ENCODE results near the gene FCHO1. TPM values are rescaled to one million over a fixed set of nuclear protein-coding genes. Genes with fewer than 3 reads are reported as not detected.

Gene FCHO1
- total RNA-seq, 1 donor from 2014 or later: 0.98 TPM

DNA sequence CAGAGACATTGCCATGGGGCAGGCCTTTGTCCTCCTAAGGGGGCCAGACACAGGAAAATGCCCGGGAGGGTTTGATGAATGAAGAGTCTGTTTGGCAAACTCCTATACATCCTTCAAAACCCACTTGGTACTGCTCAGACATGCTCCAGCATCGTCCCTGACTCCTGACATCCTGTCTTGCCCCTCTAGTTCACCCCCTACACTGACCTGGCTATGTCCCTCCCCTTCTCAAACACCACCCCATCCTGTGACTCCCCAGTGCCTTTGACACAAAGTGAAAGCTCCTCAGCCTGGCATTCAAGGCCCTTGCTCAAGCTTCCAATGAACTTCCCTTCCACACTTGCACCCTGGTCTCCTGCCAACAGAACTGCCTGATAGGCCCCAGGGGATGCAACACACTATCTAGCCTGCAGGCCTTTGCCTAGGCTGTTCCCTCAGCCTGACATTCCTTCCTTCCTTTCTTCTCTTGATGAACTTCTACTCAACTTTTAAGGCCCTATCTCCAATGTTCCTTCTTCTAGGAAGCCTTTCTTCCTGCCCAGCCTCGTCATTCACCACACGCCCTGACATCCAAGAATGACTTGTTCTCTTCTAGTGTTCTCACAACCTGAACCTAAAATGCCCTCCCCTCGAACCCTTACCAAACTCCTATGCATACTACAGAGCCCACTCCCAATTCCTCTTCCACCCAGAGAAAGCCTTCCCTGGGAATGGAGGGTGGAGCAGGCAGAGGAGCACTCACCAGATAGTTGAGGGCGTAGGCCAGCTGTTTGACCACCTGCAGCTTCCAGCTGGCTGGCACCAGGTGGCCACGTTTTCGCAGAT lies 84.1 kb downstream of the FCHO1 start:
- no peak overlapping the region for H3K27ac Mint-ChIP-seq
- TF ChIP-seq, protein P1, sequence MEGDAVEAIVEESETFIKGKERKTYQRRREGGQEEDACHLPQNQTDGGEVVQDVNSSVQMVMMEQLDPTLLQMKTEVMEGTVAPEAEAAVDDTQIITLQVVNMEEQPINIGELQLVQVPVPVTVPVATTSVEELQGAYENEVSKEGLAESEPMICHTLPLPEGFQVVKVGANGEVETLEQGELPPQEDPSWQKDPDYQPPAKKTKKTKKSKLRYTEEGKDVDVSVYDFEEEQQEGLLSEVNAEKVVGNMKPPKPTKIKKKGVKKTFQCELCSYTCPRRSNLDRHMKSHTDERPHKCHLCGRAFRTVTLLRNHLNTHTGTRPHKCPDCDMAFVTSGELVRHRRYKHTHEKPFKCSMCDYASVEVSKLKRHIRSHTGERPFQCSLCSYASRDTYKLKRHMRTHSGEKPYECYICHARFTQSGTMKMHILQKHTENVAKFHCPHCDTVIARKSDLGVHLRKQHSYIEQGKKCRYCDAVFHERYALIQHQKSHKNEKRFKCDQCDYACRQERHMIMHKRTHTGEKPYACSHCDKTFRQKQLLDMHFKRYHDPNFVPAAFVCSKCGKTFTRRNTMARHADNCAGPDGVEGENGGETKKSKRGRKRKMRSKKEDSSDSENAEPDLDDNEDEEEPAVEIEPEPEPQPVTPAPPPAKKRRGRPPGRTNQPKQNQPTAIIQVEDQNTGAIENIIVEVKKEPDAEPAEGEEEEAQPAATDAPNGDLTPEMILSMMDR (IDR thresholded peaks at IDR 0.05; ENCODE audit: unreplicated experiment): no peak
- peaks cover 55% of the 10 kb centered on the region for H3K27me3 Mint-ChIP-seq
- no peak for DNase-seq (ENCODE audit: low spot score, unreplicated experiment)
- H3K9me3 Mint-ChIP-seq (ENCODE audit: low read depth): no peaks in the 10 kb centered on the region
- no peaks in the 10 kb centered on the region for H3K4me1 Mint-ChIP-seq (ENCODE audit: low read depth)
- H3K36me3 Mint-ChIP-seq (ENCODE audit: insufficient read depth): no peaks in the 10 kb centered on the region
- H3K4me3 Mint-ChIP-seq (ENCODE audit: low read depth): no peak overlapping the region

DNA sequence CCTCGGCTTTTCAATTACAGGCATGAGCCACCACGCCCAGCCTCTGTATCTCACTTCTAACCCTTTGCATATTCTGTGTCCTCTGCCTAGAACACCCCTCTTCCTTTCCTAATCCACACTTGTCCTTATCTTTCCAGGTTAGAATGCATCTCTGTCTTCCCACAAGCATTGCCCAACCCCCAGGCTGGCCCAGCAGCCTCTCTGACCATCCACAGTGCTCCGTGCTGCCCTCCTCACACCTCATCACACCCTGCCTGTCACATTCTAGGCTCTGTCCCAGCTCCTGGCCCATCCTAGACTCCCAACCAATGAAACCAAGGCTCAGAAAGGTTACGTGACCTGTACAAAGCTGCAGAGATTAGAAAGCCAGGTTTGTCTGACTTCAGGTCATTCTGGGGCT lies 85.3 kb downstream of the FCHO1 start:
- TF ChIP-seq, protein P1 (IDR thresholded peaks at IDR 0.05; ENCODE audit: unreplicated experiment): no peak
- Mint-ChIP-seq H3K4me1 (ENCODE audit: low read depth) (peaks cover 1% of the 10 kb centered on the region), H3K4me3 (ENCODE audit: low read depth) (no peak overlapping the region), H3K27me3 (peaks cover 59% of the 10 kb centered on the region), H3K36me3 (ENCODE audit: insufficient read depth) (no peaks in the 10 kb centered on the region), H3K9me3 (ENCODE audit: low read depth) (no peaks in the 10 kb centered on the region), H3K27ac (peak overlapping the region; percentile 15)
- DNase-seq (ENCODE audit: low spot score, unreplicated experiment): no peak

DNA sequence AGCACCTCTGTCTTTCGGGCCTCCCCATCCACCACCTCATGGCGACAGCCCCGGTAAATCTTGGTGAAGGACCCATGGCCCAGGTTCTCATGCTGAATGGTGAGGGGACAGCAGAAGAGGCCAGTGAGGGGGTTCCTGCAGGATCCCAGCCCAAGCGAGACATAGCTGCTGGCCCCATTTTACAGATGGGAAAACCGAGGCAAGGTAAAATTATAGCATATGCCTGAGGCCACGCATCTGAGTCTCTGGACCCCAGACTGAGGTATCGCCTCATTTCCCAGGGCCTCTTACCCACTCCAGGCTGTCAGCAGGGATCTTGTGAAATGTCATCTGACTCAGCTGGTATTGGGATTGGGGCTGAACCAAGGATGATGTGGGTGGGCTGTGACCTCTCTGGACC lies 86.7 kb downstream of the FCHO1 start:
- no peak for DNase-seq (ENCODE audit: low spot score, unreplicated experiment)
- Mint-ChIP-seq H3K36me3 (ENCODE audit: insufficient read depth) (no peaks in the 10 kb centered on the region), H3K4me1 (ENCODE audit: low read depth) (peaks cover 1% of the 10 kb centered on the region), H3K4me3 (ENCODE audit: low read depth) (no peak overlapping the region), H3K27ac (no peak overlapping the region), H3K27me3 (peaks cover 56% of the 10 kb centered on the region), H3K9me3 (ENCODE audit: low read depth) (no peaks in the 10 kb centered on the region)
- TF ChIP-seq, protein P1 (IDR thresholded peaks at IDR 0.05; ENCODE audit: unreplicated experiment): no peak

Other genes with a start within 250 kb of the FCHO1 start
- gene PGLS, start 239.8 kb upstream of the FCHO1 start, total RNA-seq: 102 and 107 TPM in 2 replicates
- gene COLGALT1, start 195.8 kb upstream of the FCHO1 start, total RNA-seq: 53.6 and 54.3 TPM in 2 replicates
- 3.9 and 4.0 TPM in 2 replicates for gene UNC13A, start 63.1 kb upstream of the FCHO1 start, total RNA-seq
- 74.9 and 94.2 TPM in 2 replicates for gene MAP1S, start 32.0 kb upstream of the FCHO1 start, total RNA-seq
- gene B3GNT3, start 43.7 kb downstream of the FCHO1 start, total RNA-seq: 0.13 TPM in 1 of 2 replicates, not detected in the other
- gene INSL3, start 70.0 kb downstream of the FCHO1 start, total RNA-seq: not detected in 2 replicates
- gene JAK3, start 96.5 kb downstream of the FCHO1 start, total RNA-seq: 0.74 and 0.95 TPM in 2 replicates
- 1,687 and 1,716 TPM in 2 replicates for gene RPL18A, start 108.4 kb downstream of the FCHO1 start, total RNA-seq
- gene SLC5A5, start 120.5 kb downstream of the FCHO1 start, total RNA-seq: not detected in 2 replicates
- 80.2 and 84.3 TPM in 2 replicates for gene CCDC124, start 181.5 kb downstream of the FCHO1 start, total RNA-seq
- gene KCNN1, start 215.6 kb downstream of the FCHO1 start, total RNA-seq: 19.6 and 20.3 TPM in 2 replicates